RWPE2 (cell line): Measurements from ENCODE around the gene LRRC41.
A peak's percentile ranks its signal among the peaks of the same experiment; 100 is the strongest.

Experiments used
- ATAC-seq: fragments of 200-7000 bp; cut with Tn5 transposase; 3 replicates; pipeline ENCODE4 v1.9.1; 2021; ENCODE audit warnings: low read depth
- DNase-seq: peaks from one replicate; pipeline ENCODE4 v3.0.0-alpha.2; 2020; ENCODE audit warnings: low spot score
- H3K27ac ChIP-seq: fragments of 450-650 bp; 2 replicates; pipeline ENCODE4 v1.5.1; 2017; ENCODE audit warnings: mild to moderate bottlenecking; ENCODE audit not compliant: poor library complexity, severe bottlenecking
- H3K27me3 ChIP-seq: fragments of 250-450 bp; sonication (Bioruptor Pico); 2 replicates; pipeline ENCODE4 v1.5.1; 2021; ENCODE audit warnings: mild to moderate bottlenecking, moderate library complexity; ENCODE audit not compliant: insufficient read depth, poor library complexity, severe bottlenecking
- H3K36me3 ChIP-seq: fragments of 250-450 bp; sonication (Bioruptor Pico); 2 replicates; pipeline ENCODE4 v1.5.1; 2020; ENCODE audit warnings: low read depth, mild to moderate bottlenecking, moderate library complexity
- H3K4me1 ChIP-seq: fragments of 250-450 bp; sonication (Bioruptor Pico); 2 replicates; pipeline ENCODE4 v1.5.1; 2021; ENCODE audit warnings: mild to moderate bottlenecking, moderate library complexity; ENCODE audit not compliant: insufficient read depth, poor library complexity, severe bottlenecking
- H3K4me3 ChIP-seq: fragments of 250-450 bp; sonication (Bioruptor Pico); 2 replicates; pipeline ENCODE4 v1.5.1; 2021; ENCODE audit warnings: mild to moderate bottlenecking, moderate library complexity; ENCODE audit not compliant: severe bottlenecking
- H3K9me3 ChIP-seq: fragments of 250-450 bp; sonication (Bioruptor Pico); 2 replicates; pipeline ENCODE4 v1.5.1; 2021; ENCODE audit warnings: mild to moderate bottlenecking, moderate library complexity; ENCODE audit not compliant: severe bottlenecking
- CTCF ChIP-seq: fragments of 450-650 bp; IDR thresholded peaks from one replicate; pipeline ENCODE4 v1.5.1; 2017; ENCODE audit warnings: mild to moderate bottlenecking, moderate library complexity; ENCODE audit not compliant: poor library complexity, severe bottlenecking

LRRC41 gene

GRCh38 chr1:46288485-46289133 lies 14.8 kb downstream of the LRRC41 start:
- H3K4me1 ChIP-seq: peaks cover 11% of the 10 kb centered on the region
- peak overlapping the region; percentile 64 for H3K27ac ChIP-seq
- no peak for TF ChIP-seq CTCF
- H3K27me3 ChIP-seq: no peaks in the 10 kb centered on the region
- H3K36me3 ChIP-seq: peaks cover 54% of the 10 kb centered on the region
- peak; percentile 69 for ATAC-seq
- no peak for DNase-seq
- H3K9me3 ChIP-seq: no peaks in the 10 kb centered on the region
- H3K4me3 ChIP-seq: no peak overlapping the region

- H3K36me3 ChIP-seq: peaks cover 53% of the 10 kb centered on the region
- no peaks in the 10 kb centered on the region for H3K27me3 ChIP-seq
- ATAC-seq (no peak), DNase-seq (no peak)
- H3K4me1 ChIP-seq: peaks cover 11% of the 10 kb centered on the region
- no peak for TF ChIP-seq CTCF
- H3K27ac ChIP-seq: no peak overlapping the region
- H3K4me3 ChIP-seq: no peak overlapping the region
- H3K9me3 ChIP-seq: no peaks in the 10 kb centered on the region
Observed at GRCh38 chr1:46285730-46286477, 17.5 kb downstream of the LRRC41 start.

DNA sequence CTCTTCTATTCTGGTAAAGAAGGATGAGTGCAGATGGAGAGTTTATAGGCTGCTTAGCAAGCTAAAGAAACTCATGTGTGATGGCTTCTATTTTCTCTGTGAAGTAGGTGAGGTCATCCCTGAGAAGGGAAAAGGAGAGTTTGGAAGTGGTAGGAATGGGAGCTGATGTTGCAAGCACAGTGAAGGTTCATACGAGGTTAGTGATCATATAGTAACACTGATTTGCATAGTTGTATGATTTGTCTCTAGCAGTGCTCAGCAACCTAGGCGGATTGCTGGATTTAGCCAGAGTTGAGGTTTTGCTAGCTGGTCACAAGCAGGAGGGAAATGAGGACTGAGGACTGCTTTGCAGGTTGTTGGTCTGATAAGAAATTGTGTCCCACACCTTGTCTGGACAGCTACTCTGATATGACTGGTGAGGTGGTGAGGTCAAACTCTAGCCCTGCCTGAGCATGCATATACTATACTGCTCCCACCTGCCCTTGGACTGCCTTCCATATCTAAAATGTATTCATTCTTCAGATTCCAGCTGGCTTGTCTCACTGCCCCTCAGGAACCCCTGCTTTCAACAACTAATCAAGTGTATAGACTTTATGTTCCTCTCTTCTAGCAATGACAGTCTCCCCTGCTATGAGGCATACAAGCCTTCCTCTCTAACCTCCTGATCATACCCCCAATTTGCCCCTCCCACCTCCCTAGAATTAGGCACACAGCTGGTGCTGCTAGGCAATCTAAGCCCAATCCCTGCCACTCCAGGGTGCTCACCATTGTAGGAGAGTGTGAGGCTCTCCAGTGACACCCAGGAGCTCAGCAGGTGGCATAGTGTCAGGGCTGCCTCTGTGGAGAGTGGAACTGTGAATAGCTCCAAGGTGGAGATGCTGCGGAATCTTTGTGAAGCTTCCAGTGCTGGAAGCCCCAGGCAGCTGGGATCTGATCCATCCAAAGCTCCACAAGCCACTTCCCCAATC lies 18.5 kb downstream of the LRRC41 start:
- Histone ChIP-seq H3K9me3 (no peaks in the 10 kb centered on the region), H3K4me1 (peaks cover 11% of the 10 kb centered on the region), H3K27ac (no peak overlapping the region), H3K4me3 (no peak overlapping the region), H3K27me3 (no peaks in the 10 kb centered on the region), H3K36me3 (peaks cover 56% of the 10 kb centered on the region)
- ATAC-seq (no peak), DNase-seq (no peak)
- TF ChIP-seq CTCF: no peak

- Histone ChIP-seq H3K27ac (no peak overlapping the region), H3K36me3 (peaks cover 59% of the 10 kb centered on the region), H3K4me1 (peaks cover 7% of the 10 kb centered on the region), H3K27me3 (no peaks in the 10 kb centered on the region), H3K4me3 (no peak overlapping the region), H3K9me3 (no peaks in the 10 kb centered on the region)
- no peak for ATAC-seq
- TF ChIP-seq CTCF: no peak
- DNase-seq: no peak
Observed at GRCh38 chr1:46284058-46284457, 19.4 kb downstream of the LRRC41 start.
